H1 (cell line): ENCODE results near the gene ANKRD6. TPM values are rescaled to one million over a fixed set of nuclear protein-coding genes. Genes with fewer than 3 reads are reported as not detected.

Experiments
- BCL11A ChIP-seq, 2 experiments: IDR thresholded peaks; one replicate each; pipeline ENCODE4 v1.6.1; 2011; ENCODE audit warnings: low read depth in 2 of 2, low read length in 2 of 2, mild to moderate bottlenecking in 2 of 2
- EP300 ChIP-seq, 2 experiments: IDR thresholded peaks; 1 replicate in 1 of 2; 2 replicates in 1 of 2; pipeline ENCODE4 v1.6.1; 2011 to 2012; ENCODE audit warnings: low read depth in 2 of 2, low read length in 2 of 2, mild to moderate bottlenecking in 2 of 2, borderline replicate concordance in 1 of 2, inconsistent platforms in 1 of 2, moderate library complexity in 1 of 2
- PHF8 ChIP-seq: fragments of 200-600 bp; sonication (generic); conservative IDR thresholded peaks from 2 replicates; pipeline ENCODE4 v1.7.1; 2012; ENCODE audit warnings: low read depth, mild to moderate bottlenecking, inconsistent platforms, low read length, moderate library complexity
- SIN3A ChIP-seq, 2 experiments: IDR thresholded peaks in 1 of 2; conservative IDR thresholded peaks in 1 of 2; 2 replicates each; pipeline ENCODE4 v1.6.1; 2011 to 2012; ENCODE audit warnings: low read length in 2 of 2, improper control_type of control experiment in 1 of 2, low read depth in 1 of 2, mild to moderate bottlenecking in 1 of 2
- TBP ChIP-seq: IDR thresholded peaks from 2 replicates; pipeline ENCODE4 v1.6.1; 2011; ENCODE audit warnings: low read depth, low read length, improper control_type of control experiment
- YY1 ChIP-seq: IDR thresholded peaks from 2 replicates; pipeline ENCODE4 v1.6.1; 2011; ENCODE audit warnings: low read depth, mild to moderate bottlenecking, low read length
- polyA plus RNA-seq, 7 experiments: library from polyadenylated mRNA; depleted of rRNA in 3 of 7; stranded (reverse) in 5 of 7; unstranded in 2 of 7; fragments of >200 nt in 5 of 7; fragments of 200-250 nt in 2 of 7; gene quantifications; 1 replicate in 5 of 7; 2 replicates in 1 of 7; 4 replicates in 1 of 7; pipeline versions ENCODE4 v1.2.1 to v1.2.3, GENCODE V29; 2011 to 2013; ENCODE audit warnings: missing spikeins in 2 of 7, mixed read lengths in 2 of 7
- total RNA-seq: library from RNA; stranded (reverse); fragmentation: NEBNext Ultra II Directional; extraction: Animal tissue kit (Norgen Biotek cat#: 25700); gene quantifications from 2 replicates; pipeline ENCODE4 v1.2.1, GENCODE V29; 2021
- TF ChIP-seq, protein P1 (sequence below): fragments of 300-600 bp; sonication (generic); IDR thresholded peaks from 2 replicates; pipeline ENCODE4 v1.7.1; 2012; ENCODE audit warnings: low read length, moderate library complexity, mild to moderate bottlenecking, inconsistent platforms; ENCODE audit not compliant: insufficient replicate concordance

ANKRD6 gene
- total and polyA plus RNA-seq, 2 of the 8 experiments (the other 6 are each of a cell fraction or from before 2014, with no cell fraction given): 5.9 to 12.8 TPM

DNA sequence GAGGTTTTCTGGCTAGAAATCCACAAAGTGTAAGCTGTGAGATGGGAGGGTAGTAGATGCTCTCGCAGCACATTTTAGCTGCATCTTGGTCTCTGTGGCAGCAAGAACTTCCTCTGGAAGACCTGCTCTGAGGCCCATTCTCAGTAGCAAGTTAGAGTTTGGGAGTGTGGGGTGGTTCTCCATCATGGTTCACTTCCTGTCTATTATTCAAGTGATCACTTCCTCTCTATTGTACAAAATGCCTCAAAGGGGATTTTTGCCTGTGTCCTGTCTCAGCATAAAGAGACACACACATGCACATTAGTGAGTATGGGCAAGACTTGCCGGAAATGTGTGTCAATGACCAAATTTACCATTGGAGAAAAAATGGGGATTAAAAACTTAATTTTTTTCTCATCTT is 163.1 kb downstream of the ANKRD6 start (continued):
- TF ChIP-seq, protein P1, sequence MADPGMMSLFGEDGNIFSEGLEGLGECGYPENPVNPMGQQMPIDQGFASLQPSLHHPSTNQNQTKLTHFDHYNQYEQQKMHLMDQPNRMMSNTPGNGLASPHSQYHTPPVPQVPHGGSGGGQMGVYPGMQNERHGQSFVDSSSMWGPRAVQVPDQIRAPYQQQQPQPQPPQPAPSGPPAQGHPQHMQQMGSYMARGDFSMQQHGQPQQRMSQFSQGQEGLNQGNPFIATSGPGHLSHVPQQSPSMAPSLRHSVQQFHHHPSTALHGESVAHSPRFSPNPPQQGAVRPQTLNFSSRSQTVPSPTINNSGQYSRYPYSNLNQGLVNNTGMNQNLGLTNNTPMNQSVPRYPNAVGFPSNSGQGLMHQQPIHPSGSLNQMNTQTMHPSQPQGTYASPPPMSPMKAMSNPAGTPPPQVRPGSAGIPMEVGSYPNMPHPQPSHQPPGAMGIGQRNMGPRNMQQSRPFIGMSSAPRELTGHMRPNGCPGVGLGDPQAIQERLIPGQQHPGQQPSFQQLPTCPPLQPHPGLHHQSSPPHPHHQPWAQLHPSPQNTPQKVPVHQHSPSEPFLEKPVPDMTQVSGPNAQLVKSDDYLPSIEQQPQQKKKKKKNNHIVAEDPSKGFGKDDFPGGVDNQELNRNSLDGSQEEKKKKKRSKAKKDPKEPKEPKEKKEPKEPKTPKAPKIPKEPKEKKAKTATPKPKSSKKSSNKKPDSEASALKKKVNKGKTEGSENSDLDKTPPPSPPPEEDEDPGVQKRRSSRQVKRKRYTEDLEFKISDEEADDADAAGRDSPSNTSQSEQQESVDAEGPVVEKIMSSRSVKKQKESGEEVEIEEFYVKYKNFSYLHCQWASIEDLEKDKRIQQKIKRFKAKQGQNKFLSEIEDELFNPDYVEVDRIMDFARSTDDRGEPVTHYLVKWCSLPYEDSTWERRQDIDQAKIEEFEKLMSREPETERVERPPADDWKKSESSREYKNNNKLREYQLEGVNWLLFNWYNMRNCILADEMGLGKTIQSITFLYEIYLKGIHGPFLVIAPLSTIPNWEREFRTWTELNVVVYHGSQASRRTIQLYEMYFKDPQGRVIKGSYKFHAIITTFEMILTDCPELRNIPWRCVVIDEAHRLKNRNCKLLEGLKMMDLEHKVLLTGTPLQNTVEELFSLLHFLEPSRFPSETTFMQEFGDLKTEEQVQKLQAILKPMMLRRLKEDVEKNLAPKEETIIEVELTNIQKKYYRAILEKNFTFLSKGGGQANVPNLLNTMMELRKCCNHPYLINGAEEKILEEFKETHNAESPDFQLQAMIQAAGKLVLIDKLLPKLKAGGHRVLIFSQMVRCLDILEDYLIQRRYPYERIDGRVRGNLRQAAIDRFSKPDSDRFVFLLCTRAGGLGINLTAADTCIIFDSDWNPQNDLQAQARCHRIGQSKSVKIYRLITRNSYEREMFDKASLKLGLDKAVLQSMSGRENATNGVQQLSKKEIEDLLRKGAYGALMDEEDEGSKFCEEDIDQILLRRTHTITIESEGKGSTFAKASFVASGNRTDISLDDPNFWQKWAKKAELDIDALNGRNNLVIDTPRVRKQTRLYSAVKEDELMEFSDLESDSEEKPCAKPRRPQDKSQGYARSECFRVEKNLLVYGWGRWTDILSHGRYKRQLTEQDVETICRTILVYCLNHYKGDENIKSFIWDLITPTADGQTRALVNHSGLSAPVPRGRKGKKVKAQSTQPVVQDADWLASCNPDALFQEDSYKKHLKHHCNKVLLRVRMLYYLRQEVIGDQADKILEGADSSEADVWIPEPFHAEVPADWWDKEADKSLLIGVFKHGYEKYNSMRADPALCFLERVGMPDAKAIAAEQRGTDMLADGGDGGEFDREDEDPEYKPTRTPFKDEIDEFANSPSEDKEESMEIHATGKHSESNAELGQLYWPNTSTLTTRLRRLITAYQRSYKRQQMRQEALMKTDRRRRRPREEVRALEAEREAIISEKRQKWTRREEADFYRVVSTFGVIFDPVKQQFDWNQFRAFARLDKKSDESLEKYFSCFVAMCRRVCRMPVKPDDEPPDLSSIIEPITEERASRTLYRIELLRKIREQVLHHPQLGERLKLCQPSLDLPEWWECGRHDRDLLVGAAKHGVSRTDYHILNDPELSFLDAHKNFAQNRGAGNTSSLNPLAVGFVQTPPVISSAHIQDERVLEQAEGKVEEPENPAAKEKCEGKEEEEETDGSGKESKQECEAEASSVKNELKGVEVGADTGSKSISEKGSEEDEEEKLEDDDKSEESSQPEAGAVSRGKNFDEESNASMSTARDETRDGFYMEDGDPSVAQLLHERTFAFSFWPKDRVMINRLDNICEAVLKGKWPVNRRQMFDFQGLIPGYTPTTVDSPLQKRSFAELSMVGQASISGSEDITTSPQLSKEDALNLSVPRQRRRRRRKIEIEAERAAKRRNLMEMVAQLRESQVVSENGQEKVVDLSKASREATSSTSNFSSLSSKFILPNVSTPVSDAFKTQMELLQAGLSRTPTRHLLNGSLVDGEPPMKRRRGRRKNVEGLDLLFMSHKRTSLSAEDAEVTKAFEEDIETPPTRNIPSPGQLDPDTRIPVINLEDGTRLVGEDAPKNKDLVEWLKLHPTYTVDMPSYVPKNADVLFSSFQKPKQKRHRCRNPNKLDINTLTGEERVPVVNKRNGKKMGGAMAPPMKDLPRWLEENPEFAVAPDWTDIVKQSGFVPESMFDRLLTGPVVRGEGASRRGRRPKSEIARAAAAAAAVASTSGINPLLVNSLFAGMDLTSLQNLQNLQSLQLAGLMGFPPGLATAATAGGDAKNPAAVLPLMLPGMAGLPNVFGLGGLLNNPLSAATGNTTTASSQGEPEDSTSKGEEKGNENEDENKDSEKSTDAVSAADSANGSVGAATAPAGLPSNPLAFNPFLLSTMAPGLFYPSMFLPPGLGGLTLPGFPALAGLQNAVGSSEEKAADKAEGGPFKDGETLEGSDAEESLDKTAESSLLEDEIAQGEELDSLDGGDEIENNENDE: no peak
- TF ChIP-seq BCL11A (IDR thresholded peaks at IDR 0.05; ENCODE audit: low read depth in 2 of 2, low read length in 2 of 2): no peak
- TF ChIP-seq PHF8: no peak
- no peak for TF ChIP-seq YY1
- TF ChIP-seq SIN3A (conservative IDR thresholded peaks at IDR 0.05 in 1 of 2, IDR thresholded peaks at IDR 0.05 in 1 of 2; ENCODE audit: low read depth in 1 of 2, low read length in 2 of 2): no peak
- no peak for TF ChIP-seq TBP
- no peak for TF ChIP-seq EP300 (IDR thresholded peaks at IDR 0.05; ENCODE audit: borderline replicate concordance in 1 of 2, low read depth in 2 of 2, low read length in 2 of 2)
- TF ChIP-seq, all 59 proteins: peak for 0
